ENCODE measurements around the gene JMJD1C. TPM values are rescaled to one million over a fixed set of nuclear protein-coding genes. Genes with fewer than 3 reads are reported as not detected.
"Not testable (repeated sequence)": the region's sequence is repeated elsewhere in the genome, so short reads cannot be mapped to it uniquely, and the experiment has no call there.

JMJD1C gene
- total RNA-seq, 1 donor from 2014 or later, result 145 TPM

GRCh38 chr10:63410633-63411032, 55.1 kb downstream of the JMJD1C start:
- no peak for DNase-seq (ENCODE audit: low read depth)

GRCh38 chr10:63409465-63410027, 56.2 kb downstream of the JMJD1C start:
- DNase-seq (ENCODE audit: low read depth), result peak; percentile 54

- no peak for DNase-seq (ENCODE audit: low read depth)
These were observed 58.6 kb downstream of the JMJD1C start for GRCh38 chr10:63407136-63407662.

- no peak for DNase-seq (ENCODE audit: low read depth)
These were observed 69.5 kb downstream of the JMJD1C start for GRCh38 chr10:63396133-63396761.

- no peak for DNase-seq (ENCODE audit: low read depth)
These were observed 72.7 kb downstream of the JMJD1C start for GRCh38 chr10:63393050-63393449.

- DNase-seq (ENCODE audit: low read depth), result no peak
These were observed 73.6 kb downstream of the JMJD1C start for GRCh38 chr10:63392224-63392623.

- no peak for DNase-seq (ENCODE audit: low read depth)
These were observed 74.0 kb downstream of the JMJD1C start for GRCh38 chr10:63391812-63392211.

GRCh38 chr10:63390521-63390920, 75.3 kb downstream of the JMJD1C start:
- DNase-seq (ENCODE audit: low read depth), result no peak

- no peak for DNase-seq (ENCODE audit: low read depth)
These were observed 77.3 kb downstream of the JMJD1C start for GRCh38 chr10:63388421-63389031.

GRCh38 chr10:63385254-63385653, 80.5 kb downstream of the JMJD1C start:
- DNase-seq (ENCODE audit: low read depth), result no peak

GRCh38 chr10:63384675-63385074, 81.1 kb downstream of the JMJD1C start:
- no peak for DNase-seq (ENCODE audit: low read depth)

GRCh38 chr10:63384001-63384400, 81.8 kb downstream of the JMJD1C start:
- no peak for DNase-seq (ENCODE audit: low read depth)

- DNase-seq (ENCODE audit: low read depth), result no peak
These were observed 82.6 kb downstream of the JMJD1C start for GRCh38 chr10:63383141-63383540.

GRCh38 chr10:63382066-63382465, 83.7 kb downstream of the JMJD1C start:
- no peak for DNase-seq (ENCODE audit: low read depth)

- DNase-seq (ENCODE audit: low read depth), result not testable (repeated sequence)
These were observed 88.5 kb downstream of the JMJD1C start for GRCh38 chr10:63377305-63377661.

GRCh38 chr10:63376560-63377304, 89.0 kb downstream of the JMJD1C start:
- no peak for DNase-seq (ENCODE audit: low read depth)

- DNase-seq (ENCODE audit: low read depth), result peak; percentile 17
These were observed 89.9 kb downstream of the JMJD1C start for GRCh38 chr10:63375859-63376258.

GRCh38 chr10:63375458-63375857, 90.3 kb downstream of the JMJD1C start:
- DNase-seq (ENCODE audit: low read depth), result no peak

- DNase-seq (ENCODE audit: low read depth), result no peak
These were observed 90.8 kb downstream of the JMJD1C start for GRCh38 chr10:63374991-63375390.

- DNase-seq (ENCODE audit: low read depth), result no peak
These were observed 92.6 kb downstream of the JMJD1C start for GRCh38 chr10:63373176-63373575.

- no peak for DNase-seq (ENCODE audit: low read depth)
These were observed 96.1 kb downstream of the JMJD1C start for GRCh38 chr10:63369711-63370110.

GRCh38 chr10:63368365-63368764, 97.4 kb downstream of the JMJD1C start:
- no peak for DNase-seq (ENCODE audit: low read depth)
